Thymus (tissue), 11 donors: ENCODE results near the gene ZNF581. TPM values are rescaled to one million over a fixed set of nuclear protein-coding genes. Genes with fewer than 3 reads are reported as not detected.
A peak's percentile ranks its signal among the peaks of the same experiment; 100 is the strongest.

Source experiments
- DNase-seq, 9 donors: peaks; one replicate each; pipeline ENCODE4 v3.0.0-alpha.2; 2013; ENCODE audit warnings: low spot score in 9 of 9, low read depth in 6 of 9, missing footprints in 1 of 9
- H3K27ac ChIP-seq, 2 donors: one replicate each; pipeline ENCODE4 v1.5.1; 2013; ENCODE audit warnings: control low read depth in 1 of 2, low read depth in 1 of 2, low read length in 1 of 2, mild to moderate bottlenecking in 1 of 2, moderate library complexity in 1 of 2
- H3K27me3 ChIP-seq, 2 donors: one replicate each; pipeline ENCODE4 v1.5.1; 2013; ENCODE audit warnings: low read length in 1 of 2; ENCODE audit not compliant: control insufficient read depth in 2 of 2, insufficient read depth in 1 of 2
- H3K36me3 ChIP-seq, 2 donors: one replicate each; pipeline ENCODE4 v1.5.1; 2013; ENCODE audit warnings: low read length in 1 of 2, mild to moderate bottlenecking in 1 of 2, moderate library complexity in 1 of 2; ENCODE audit not compliant: control insufficient read depth in 2 of 2, insufficient read depth in 2 of 2
- H3K4me1 ChIP-seq, 2 donors: one replicate each; pipeline ENCODE4 v1.5.1; 2013; ENCODE audit warnings: low read length in 2 of 2; ENCODE audit not compliant: control insufficient read depth in 2 of 2, insufficient read depth in 2 of 2
- H3K4me3 ChIP-seq, 2 donors: one replicate each; pipeline ENCODE4 v1.5.1; 2013; ENCODE audit warnings: low read length in 2 of 2, control low read depth in 1 of 2, mild to moderate bottlenecking in 1 of 2
- H3K9me3 ChIP-seq, 2 donors: one replicate each; pipeline ENCODE4 v1.5.1; 2013; ENCODE audit warnings: low read length in 1 of 2, mild to moderate bottlenecking in 1 of 2; ENCODE audit not compliant: control insufficient read depth in 2 of 2, insufficient read depth in 1 of 2
- WGBS: extraction: QIAGEN DNeasy Blood & Tissue Kit; methylation state at CpG from one replicate; pipeline ENCODE4 v1.1.7; 2013; 5-methylcytosine and 5-hydroxymethylcytosine counted together
- polyA plus RNA-seq: library from polyadenylated mRNA; stranded (reverse); fragments of 200-250 nt; gene quantifications from one replicate; pipeline ENCODE4 v1.2.3, GENCODE V29; 2013
- total RNA-seq: library from RNA; stranded (reverse); fragments of 120-200 nt; gene quantifications from one replicate; pipeline ENCODE4 v1.2.4, GENCODE V29; 2013
- donor health status: healthy.

The ZNF581 gene
- total and polyA plus RNA-seq, 2 donors = 19.0 to 22.9 TPM

DNA sequence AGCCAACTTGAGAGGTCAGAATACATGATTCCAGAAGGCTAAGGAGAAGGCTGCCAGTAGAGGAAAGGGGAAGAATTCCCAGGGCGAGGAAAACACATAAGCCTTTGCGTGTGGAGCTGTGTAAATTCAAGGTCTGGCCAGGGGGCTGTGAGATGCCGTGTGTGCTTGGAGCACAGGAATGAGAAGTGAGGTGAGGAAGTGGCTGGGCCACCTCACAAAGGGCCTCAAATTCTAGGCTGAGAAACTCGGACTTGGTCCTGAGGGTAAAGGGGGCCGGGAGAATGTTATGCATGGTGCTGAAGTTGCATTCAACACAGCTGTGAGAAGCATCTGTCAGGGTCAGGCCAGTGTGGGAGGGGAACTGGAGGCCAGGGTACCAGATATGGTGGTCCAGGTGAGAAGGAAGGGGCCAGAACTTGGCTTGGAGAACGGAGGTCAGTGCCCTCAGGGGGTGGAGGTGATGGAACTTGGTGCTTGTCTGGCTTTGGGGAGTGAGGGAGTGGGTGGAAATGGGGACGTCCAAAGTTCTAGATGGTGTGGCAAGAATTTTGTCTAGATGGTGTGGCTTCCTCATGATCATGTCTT is 7.5 kb upstream of the ZNF581 start:
- Histone ChIP-seq H3K9me3 (peaks cover 0 to 11% of the 10 kb centered on the region in 2 donors), H3K27ac (peak overlapping the region in 1 of 2 donors; percentile 89), H3K4me3 (peak overlapping the region; percentile 98 to 99), H3K27me3 (no peaks in the 10 kb centered on the region), H3K36me3 (peaks cover 0 to 9% of the 10 kb centered on the region in 2 donors), H3K4me1 (peaks cover 23 to 55% of the 10 kb centered on the region in 2 donors)
- WGBS = 78% methylated on average over 7 of the region's 7 CpGs
- DNase-seq = no peak

DNA sequence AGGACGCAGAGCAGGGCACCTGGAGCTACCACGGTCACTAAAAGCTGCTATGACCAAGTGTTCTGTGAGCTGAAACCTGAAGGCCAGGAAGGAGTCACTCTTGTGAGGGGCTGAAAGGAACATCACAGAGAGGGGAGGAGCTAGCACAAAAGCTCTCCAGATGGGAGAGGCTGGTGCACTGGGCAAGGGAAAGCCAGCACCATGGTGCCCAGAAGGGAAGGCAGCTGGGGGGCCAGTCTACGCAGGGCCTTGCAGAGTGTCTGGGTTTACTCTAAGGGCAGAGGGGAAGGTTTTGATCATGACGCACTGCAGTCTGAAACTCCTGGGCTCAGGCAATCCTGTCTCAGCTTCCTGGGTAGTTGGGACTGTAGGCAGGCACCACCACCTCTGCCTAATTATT is 6.7 kb upstream of the ZNF581 start:
- H3K27me3 ChIP-seq = peaks cover 0 to 3% of the 10 kb centered on the region in 2 donors
- 99% methylated on average over 4 of the region's 4 CpGs for WGBS
- H3K27ac ChIP-seq = no peak overlapping the region
- H3K9me3 ChIP-seq = peaks cover 0 to 11% of the 10 kb centered on the region in 2 donors
- no peak overlapping the region for H3K4me3 ChIP-seq
- peaks cover 23 to 57% of the 10 kb centered on the region in 2 donors for H3K4me1 ChIP-seq
- no peak for DNase-seq
- peaks cover 0 to 9% of the 10 kb centered on the region in 2 donors for H3K36me3 ChIP-seq

DNA sequence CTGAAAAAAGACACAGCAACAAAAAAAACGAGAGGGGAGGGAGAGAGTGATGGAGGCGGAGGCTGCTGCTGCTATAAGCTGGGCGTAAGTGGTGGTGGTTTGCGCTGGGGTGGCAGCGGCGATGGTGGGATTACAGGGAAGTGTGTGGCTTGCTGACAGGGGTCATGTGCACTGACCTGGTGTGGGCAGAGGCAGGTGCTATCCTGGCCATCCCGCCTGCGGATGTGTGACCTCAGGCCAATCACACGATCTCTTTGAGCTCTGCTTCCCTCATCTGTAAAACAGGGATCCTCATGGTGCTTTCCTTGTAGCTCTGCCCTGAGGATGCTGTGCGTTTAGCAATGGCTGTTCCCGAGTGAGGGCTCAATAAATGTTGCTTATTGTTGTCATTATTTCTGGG is 5.9 kb upstream of the ZNF581 start:
- WGBS = 92% methylated on average over 11 of the region's 11 CpGs
- DNase-seq = no peak
- Histone ChIP-seq H3K9me3 (peaks cover 0 to 11% of the 10 kb centered on the region in 2 donors), H3K27ac (no peak overlapping the region), H3K4me3 (no peak overlapping the region), H3K36me3 (peaks cover 0 to 9% of the 10 kb centered on the region in 2 donors), H3K4me1 (peaks cover 27 to 56% of the 10 kb centered on the region in 2 donors), H3K27me3 (peaks cover 0 to 9% of the 10 kb centered on the region in 2 donors)

DNA sequence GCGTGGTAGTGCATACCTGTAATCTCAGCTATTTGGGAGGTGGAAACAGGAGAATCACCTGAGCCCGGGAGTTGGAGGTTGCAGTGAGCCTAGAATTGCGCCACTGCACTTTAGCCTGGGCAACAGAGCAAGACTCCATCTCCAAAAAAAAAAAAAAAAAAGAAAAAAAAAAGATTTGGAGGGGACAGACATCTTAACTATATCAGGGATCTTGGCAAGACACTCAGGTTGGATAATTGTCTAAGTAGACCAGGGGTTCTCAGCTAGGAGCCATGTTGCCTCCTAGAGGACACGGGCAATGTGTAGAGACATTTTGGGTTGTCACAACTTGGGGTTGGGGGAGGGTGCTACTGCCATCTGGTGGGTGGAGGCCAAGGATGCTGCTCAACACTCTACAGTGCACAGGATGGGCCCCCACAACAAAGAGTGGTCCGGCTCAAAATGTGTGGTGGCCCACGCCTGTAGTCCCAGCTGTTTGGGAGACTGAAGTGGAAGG is 4.5 kb upstream of the ZNF581 start:
- no peak overlapping the region for H3K4me3 ChIP-seq
- H3K27me3 ChIP-seq = peaks cover 0 to 16% of the 10 kb centered on the region in 2 donors
- WGBS = 91% methylated on average over 6 of the region's 6 CpGs
- peaks cover 0 to 15% of the 10 kb centered on the region in 2 donors for H3K9me3 ChIP-seq
- peak in 1 of 9 donors; percentile 57 for DNase-seq
- peaks cover 35 to 62% of the 10 kb centered on the region in 2 donors for H3K4me1 ChIP-seq
- peak overlapping the region in 1 of 2 donors; percentile 86 for H3K27ac ChIP-seq
- peaks cover 0 to 9% of the 10 kb centered on the region in 2 donors for H3K36me3 ChIP-seq

DNA sequence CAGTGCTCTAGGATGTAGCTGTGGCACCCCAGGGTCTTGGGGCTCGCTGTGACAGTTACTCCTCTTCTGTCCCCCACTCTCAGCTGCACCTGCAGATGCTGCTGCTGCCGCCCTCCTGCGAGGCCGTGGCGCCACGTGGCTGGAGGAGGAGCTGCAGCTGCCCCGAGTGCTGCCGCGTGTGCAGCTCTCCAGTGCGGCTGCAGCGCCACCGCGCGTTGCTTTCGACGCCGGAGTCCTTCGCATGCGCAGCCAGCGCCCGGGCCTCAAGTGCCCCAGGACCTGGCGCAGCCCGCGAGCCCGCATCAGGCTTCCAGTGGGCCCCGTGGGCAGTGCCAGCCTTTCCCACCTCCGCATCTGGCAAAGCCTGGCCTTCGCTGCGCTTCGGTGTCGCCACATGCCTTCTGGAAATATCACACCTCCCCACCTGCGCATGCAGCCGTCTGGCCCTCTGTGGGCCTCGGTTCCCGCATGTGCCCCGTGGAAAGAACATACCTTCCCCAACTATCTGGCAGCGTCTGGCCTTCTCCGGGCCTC is 3.3 kb upstream of the ZNF581 start:
- Histone ChIP-seq H3K4me1 (peaks cover 43 to 65% of the 10 kb centered on the region in 2 donors), H3K4me3 (peak overlapping the region; percentile 35 to 65), H3K27ac (peak overlapping the region; percentile 86 to 91), H3K9me3 (peaks cover 0 to 15% of the 10 kb centered on the region in 2 donors), H3K36me3 (peaks cover 6 to 15% of the 10 kb centered on the region in 2 donors), H3K27me3 (peaks cover 0 to 16% of the 10 kb centered on the region in 2 donors)
- WGBS = 34% methylated on average over 38 of the region's 38 CpGs
- peak in 4 of 9 donors; percentile 78 to 87 (median 83) for DNase-seq

DNA sequence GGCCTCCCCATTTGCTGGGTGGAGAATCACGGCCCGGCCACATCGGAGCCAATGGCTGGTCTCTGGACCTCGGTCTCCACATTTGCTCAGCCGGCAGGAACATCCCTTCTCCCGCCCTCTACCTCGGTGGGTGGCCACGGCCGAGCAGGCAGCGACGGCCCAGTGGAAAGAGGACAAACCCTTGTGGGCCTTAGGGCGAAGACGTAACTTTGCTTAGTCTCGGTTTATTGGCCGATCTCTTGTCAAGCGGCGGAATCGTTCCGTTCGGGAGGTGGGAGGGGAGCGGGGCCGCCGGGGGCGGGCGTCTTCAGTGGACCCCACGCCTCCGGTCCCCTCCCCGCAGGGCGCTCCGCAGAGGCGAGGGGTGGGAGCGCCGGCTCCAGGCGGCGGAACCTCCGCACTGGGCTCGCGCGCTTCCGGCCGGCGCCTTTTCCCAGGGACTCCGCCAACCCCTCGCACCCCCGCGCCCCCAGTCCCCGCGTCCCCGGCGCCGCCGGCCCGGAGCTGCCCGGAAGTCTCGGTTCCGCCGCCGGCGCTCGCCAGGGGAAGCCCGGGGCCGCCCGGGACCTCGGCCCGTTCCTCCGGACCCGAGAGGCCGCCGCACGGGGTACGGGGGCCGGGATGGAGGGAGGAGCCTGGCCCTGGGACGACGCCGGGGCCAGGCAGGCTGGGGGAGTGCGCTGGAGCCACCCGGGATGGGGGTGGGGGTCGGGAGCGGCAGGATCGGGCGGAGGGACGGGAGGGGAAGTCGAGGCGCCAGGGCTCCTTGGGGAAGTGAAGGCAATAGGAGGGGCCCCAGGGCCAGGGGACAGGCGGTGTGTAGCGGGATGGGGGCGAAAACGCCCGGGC is 2.6 kb upstream of the ZNF581 start, which contains the start of gene ZNF580:
Gene ZNF580 (plus strand): TSS at position 426 of the 849 bp plus-strand sequence. CDS start 1,507 bp downstream, outside the sequence.
- WGBS = 2% methylated on average over 89 of the region's 89 CpGs
- Histone ChIP-seq H3K36me3 (peaks cover 11 to 21% of the 10 kb centered on the region in 2 donors), H3K4me1 (peaks cover 36 to 58% of the 10 kb centered on the region in 2 donors), H3K27me3 (peaks cover 0 to 16% of the 10 kb centered on the region in 2 donors), H3K9me3 (peaks cover 0 to 15% of the 10 kb centered on the region in 2 donors), H3K27ac (peak within 1 kb of the TSS; percentile 86 to 91), H3K4me3 (peak within 1 kb of the TSS; percentile 65 to 76)
- DNase-seq = peak in 3 of 9 donors; percentile 49 to 72 (median 60)

DNA sequence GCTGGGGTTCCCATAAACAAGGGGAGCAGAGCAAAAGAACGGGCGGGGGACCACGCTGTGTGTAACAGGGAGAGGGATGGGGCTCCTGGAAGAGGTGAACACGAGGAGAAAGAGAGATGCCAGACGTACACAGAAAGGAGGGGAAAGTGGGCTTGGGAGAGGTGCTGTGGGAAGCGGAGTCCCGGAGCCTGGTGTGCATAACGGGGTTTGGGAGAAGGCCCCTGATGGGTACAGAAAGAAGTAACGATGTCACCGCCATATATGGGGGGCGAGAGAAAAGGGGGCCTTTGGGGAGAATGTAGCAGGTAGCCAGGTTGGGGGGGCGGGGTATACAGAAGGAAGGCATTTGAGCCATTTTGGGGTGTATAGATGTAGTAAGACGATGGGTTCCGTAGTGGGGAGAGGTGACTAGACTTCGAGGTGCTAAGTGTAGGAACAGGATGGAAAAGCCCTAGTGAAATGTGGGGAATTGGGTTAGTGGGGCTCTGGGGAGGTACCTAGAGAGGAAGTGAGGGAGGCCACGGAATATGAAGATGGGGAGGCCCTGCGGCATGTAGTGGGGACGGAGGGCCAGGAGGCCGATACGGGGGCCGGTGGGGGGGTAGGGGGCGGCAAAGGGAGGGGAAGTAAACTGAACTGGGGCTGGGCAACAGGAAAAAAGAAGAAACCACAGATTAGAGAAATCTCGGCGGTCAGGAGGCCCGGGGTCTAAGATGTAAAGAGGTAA is 1.9 kb upstream of the ZNF581 start:
- peak overlapping the region; percentile 81 to 91 for H3K27ac ChIP-seq
- H3K4me3 ChIP-seq = peak overlapping the region; percentile 65 to 76
- H3K4me1 ChIP-seq = peaks cover 30 to 51% of the 10 kb centered on the region in 2 donors
- peak in 1 of 9 donors; percentile 52 for DNase-seq
- peaks cover 0 to 16% of the 10 kb centered on the region in 2 donors for H3K27me3 ChIP-seq
- WGBS = under 1% methylated on average over 25 of the region's 25 CpGs
- H3K9me3 ChIP-seq = peaks cover 0 to 15% of the 10 kb centered on the region in 2 donors
- H3K36me3 ChIP-seq = peaks cover 11 to 21% of the 10 kb centered on the region in 2 donors
